GM12875 (cell line): ENCODE results near the gene HNRNPM.

Source experiments
- H3K4me3 ChIP-seq: one replicate; pipeline ENCODE4 v1.5.1; 2011; ENCODE audit warnings: low read depth, low read length, control low read depth
- CTCF ChIP-seq: IDR thresholded peaks from 2 replicates; pipeline ENCODE4 v1.5.1; 2011; ENCODE audit warnings: low read depth, mild to moderate bottlenecking, control low read depth, inconsistent platforms, low read length, moderate library complexity, borderline replicate concordance; ENCODE audit not compliant: insufficient read depth

HNRNPM gene

GRCh38 chr19:8494158-8494557, 49.4 kb downstream of the HNRNPM start:
- TF ChIP-seq CTCF, result no peak
- no peak overlapping the region for H3K4me3 ChIP-seq

GRCh38 chr19:8498295-8498694, 53.5 kb downstream of the HNRNPM start:
- no peak for TF ChIP-seq CTCF
- no peak overlapping the region for H3K4me3 ChIP-seq

GRCh38 chr19:8499048-8499833, 54.5 kb downstream of the HNRNPM start:
- TF ChIP-seq CTCF, result no peak

GRCh38 chr19:8500158-8500557, 55.4 kb downstream of the HNRNPM start:
- no peak for TF ChIP-seq CTCF
- no peak overlapping the region for H3K4me3 ChIP-seq

More at GRCh38 chr19:8499048-8499833, 54.5 kb downstream of the HNRNPM start:
- no peak overlapping the region for H3K4me3 ChIP-seq

- TF ChIP-seq CTCF, result no peak
- no peak overlapping the region for H3K4me3 ChIP-seq
Measured at GRCh38 chr19:8501516-8501915, 56.7 kb downstream of the HNRNPM start.

- no peak overlapping the region for H3K4me3 ChIP-seq
- TF ChIP-seq CTCF, result no peak
Measured at GRCh38 chr19:8501981-8502380, 57.2 kb downstream of the HNRNPM start.

- TF ChIP-seq CTCF, result no peak
- H3K4me3 ChIP-seq, result no peak overlapping the region
Measured at GRCh38 chr19:8503510-8503909, 58.7 kb downstream of the HNRNPM start.
